H9 (cell line): ENCODE data around the gene AGPAT2. TPM values are rescaled to one million over a fixed set of nuclear protein-coding genes. Genes with fewer than 3 reads are reported as not detected.

Experiments
- DNase-seq: peaks from one replicate; pipeline ENCODE4 v3.0.0-alpha.2; 2017
- H2AFZ ChIP-seq: one replicate; pipeline ENCODE4 v1.6.1; 2013; ENCODE audit warnings: mild to moderate bottlenecking, low read length, control low read depth, moderate library complexity
- H2AK5ac ChIP-seq: 2 replicates; pipeline ENCODE4 v1.6.1; 2013; ENCODE audit warnings: low read length, control low read depth, mixed read lengths; ENCODE audit not compliant: insufficient read length
- H2BK120ac ChIP-seq: one replicate; pipeline ENCODE4 v1.6.1; 2013; ENCODE audit warnings: low read depth, mild to moderate bottlenecking, low read length, control low read depth, inconsistent platforms; ENCODE audit not compliant: poor library complexity, severe bottlenecking
- H2BK12ac ChIP-seq: 2 replicates; pipeline ENCODE4 v1.6.1; 2013; ENCODE audit warnings: low read length, control low read depth, mixed read lengths, low read depth; ENCODE audit not compliant: insufficient read length
- H2BK15ac ChIP-seq: 2 replicates; pipeline ENCODE4 v1.6.1; 2013; ENCODE audit warnings: low read depth, low read length, control low read depth
- H2BK20ac ChIP-seq: one replicate; pipeline ENCODE4 v1.6.1; 2013; ENCODE audit warnings: low read depth, mild to moderate bottlenecking, low read length, control low read depth, inconsistent platforms; ENCODE audit not compliant: poor library complexity, severe bottlenecking
- H2BK5ac ChIP-seq: 2 replicates; pipeline ENCODE4 v1.6.1; 2013; ENCODE audit warnings: low read length, control low read depth, mixed read lengths; ENCODE audit not compliant: insufficient read length
- H3K14ac ChIP-seq: 2 replicates; pipeline ENCODE4 v1.6.1; 2013; ENCODE audit warnings: low read length, control low read depth; ENCODE audit not compliant: insufficient read depth
- H3K18ac ChIP-seq: 2 replicates; pipeline ENCODE4 v1.6.1; 2013; ENCODE audit warnings: low read depth, mild to moderate bottlenecking, mixed read lengths, low read length, control low read depth; ENCODE audit not compliant: insufficient read length
- H3K23ac ChIP-seq: 2 replicates; pipeline ENCODE4 v1.6.1; 2013; ENCODE audit warnings: low read length, control low read depth, mixed read lengths, low read depth; ENCODE audit not compliant: insufficient read length
- H3K23me2 ChIP-seq: 2 replicates; pipeline ENCODE4 v1.6.1; 2013; ENCODE audit warnings: low read depth, mild to moderate bottlenecking, mixed read lengths, low read length, control low read depth; ENCODE audit not compliant: insufficient read length, poor library complexity, severe bottlenecking
- H3K27ac ChIP-seq: 2 replicates; pipeline ENCODE4 v1.5.1; 2013; ENCODE audit warnings: low read length, control low read depth, mixed read lengths, low read depth; ENCODE audit not compliant: insufficient read length
- H3K27me3 ChIP-seq: 2 replicates; pipeline ENCODE4 v1.6.1; 2013; ENCODE audit warnings: low read length, control low read depth, inconsistent platforms; ENCODE audit not compliant: insufficient read depth
- H3K4ac ChIP-seq: 2 replicates; pipeline ENCODE4 v1.6.1; 2013; ENCODE audit warnings: low read depth, mild to moderate bottlenecking, control low read depth, inconsistent platforms, low read length, moderate library complexity
- H3K4me1 ChIP-seq: 2 replicates; pipeline ENCODE4 v1.6.1; 2013; ENCODE audit warnings: low read length, control low read depth, inconsistent platforms; ENCODE audit not compliant: insufficient read depth
- H3K4me2 ChIP-seq: 2 replicates; pipeline ENCODE4 v1.6.1; 2013; ENCODE audit warnings: low read length, control low read depth, mixed read lengths; ENCODE audit not compliant: insufficient read length, insufficient read depth
- H3K56ac ChIP-seq: 2 replicates; pipeline ENCODE4 v1.6.1; 2013; ENCODE audit warnings: low read depth, mild to moderate bottlenecking, mixed read lengths, low read length, control low read depth; ENCODE audit not compliant: insufficient read length
- H3K79me1 ChIP-seq: 2 replicates; pipeline ENCODE4 v1.6.1; 2013; ENCODE audit warnings: low read depth, mild to moderate bottlenecking, moderate library complexity, low read length, control low read depth, inconsistent platforms; ENCODE audit not compliant: insufficient read depth, poor library complexity, severe bottlenecking
- H3K79me2 ChIP-seq: 2 replicates; pipeline ENCODE4 v1.6.1; 2013; ENCODE audit warnings: low read length, control low read depth, inconsistent platforms; ENCODE audit not compliant: insufficient read depth
- H3K9ac ChIP-seq: 2 replicates; pipeline ENCODE4 v1.6.1; 2013; ENCODE audit warnings: low read length, control low read depth, mixed read lengths; ENCODE audit not compliant: insufficient read length; ENCODE audit errors: extremely low read depth
- H3K9me3 ChIP-seq: one replicate; pipeline ENCODE4 v1.6.1; 2013; ENCODE audit warnings: low read depth, low read length, inconsistent platforms; ENCODE audit not compliant: control insufficient read depth
- H3T11ph ChIP-seq: one replicate; pipeline ENCODE4 v1.6.1; 2013; ENCODE audit warnings: mild to moderate bottlenecking, low read length, control low read depth, inconsistent platforms
- H4K20me1 ChIP-seq: one replicate; pipeline ENCODE4 v1.6.1; 2013; ENCODE audit not compliant: control insufficient read depth, insufficient read length, insufficient read depth
- H4K5ac ChIP-seq: 2 replicates; pipeline ENCODE4 v1.6.1; 2013; ENCODE audit warnings: low read depth, mild to moderate bottlenecking, mixed read lengths, low read length, control low read depth; ENCODE audit not compliant: insufficient read length
- H4K8ac ChIP-seq: replicated peaks from 2 replicates; pipeline ENCODE4 v1.6.1; 2013; ENCODE audit warnings: low read length, control low read depth, mixed read lengths, low read depth; ENCODE audit not compliant: insufficient read length
- H4K91ac ChIP-seq: 2 replicates; pipeline ENCODE4 v1.6.1; 2013; ENCODE audit warnings: low read depth, mild to moderate bottlenecking, moderate library complexity, mixed read lengths, low read length, control low read depth; ENCODE audit not compliant: insufficient read length
- H3K27ac Mint-ChIP-seq, 3 experiments: 2 replicates in 2 of 3; 3 replicates in 1 of 3; pipeline ENCODE4 v1.8.0; 2020 to 2021; ENCODE audit warnings: mixed read lengths in 3 of 3, mild to moderate bottlenecking in 1 of 3, moderate library complexity in 1 of 3
- H3K27me3 Mint-ChIP-seq: 2 replicates; pipeline ENCODE4 v1.8.0; 2021; ENCODE audit warnings: low read depth, mild to moderate bottlenecking, moderate library complexity, mixed read lengths
- H3K36me3 Mint-ChIP-seq, 3 experiments: 2 replicates in 2 of 3; 3 replicates in 1 of 3; pipeline ENCODE4 v1.8.0; 2020 to 2021; ENCODE audit warnings: low read depth in 3 of 3, mixed read lengths in 3 of 3; ENCODE audit not compliant: insufficient read depth in 1 of 3
- H3K4me1 Mint-ChIP-seq, 2 experiments: 2 replicates each; pipeline ENCODE4 v1.8.0; 2020; ENCODE audit warnings: mixed read lengths in 2 of 2
- H3K4me3 Mint-ChIP-seq, 2 experiments: 2 replicates in 1 of 2; 3 replicates in 1 of 2; pipeline ENCODE4 v1.8.0; 2020 to 2021; ENCODE audit warnings: mild to moderate bottlenecking in 2 of 2, mixed read lengths in 2 of 2, moderate library complexity in 1 of 2
- H3K9me3 Mint-ChIP-seq, 2 experiments: 2 replicates in 1 of 2; 3 replicates in 1 of 2; pipeline ENCODE4 v1.8.0; 2020; ENCODE audit warnings: mild to moderate bottlenecking in 2 of 2, mixed read lengths in 2 of 2, moderate library complexity in 1 of 2
- CTCF ChIP-seq: fragments of 200-600 bp; sonication (generic); conservative IDR thresholded peaks from 3 replicates; pipeline ENCODE4 v1.8.0; 2021; ENCODE audit warnings: antibody characterized with exemption, mild to moderate bottlenecking
- WGBS: extraction: QIAGEN DNeasy Blood & Tissue Kit; methylation state at CpG from one replicate; pipeline ENCODE4 v1.1.7; 2013; ENCODE audit warnings: missing lambda C conversion rate, low lambda C conversion rate, mixed read lengths; ENCODE audit not compliant: insufficient read length; ENCODE audit errors: extremely low coverage; 5-methylcytosine and 5-hydroxymethylcytosine counted together
- total RNA-seq: library from RNA; stranded (reverse); gene quantifications from 2 replicates; pipeline ENCODE4 v1.2.1, GENCODE V29; 2021

Gene AGPAT2
- total RNA-seq, 1 experiment from 2014 or later = 29.7 TPM

- Histone ChIP-seq H3K56ac (no peak overlapping the region), H4K8ac (no peak overlapping the region), H3K27ac (no peak overlapping the region), H4K20me1 (no peaks in the 10 kb centered on the region), H3K23me2 (no peaks in the 10 kb centered on the region), H2BK5ac (no peak overlapping the region), H4K91ac (no peak overlapping the region), H2BK15ac (no peak overlapping the region), H2BK12ac (no peak overlapping the region), H3T11ph (no peak overlapping the region), H4K5ac (no peak overlapping the region), H3K27me3 (no peaks in the 10 kb centered on the region), H2BK20ac (no peak overlapping the region), H3K4me1 (no peaks in the 10 kb centered on the region), H3K23ac (no peak overlapping the region), H3K9me3 (no peaks in the 10 kb centered on the region), H3K9ac (no peak overlapping the region), H2AK5ac (no peak overlapping the region), H2AFZ (no peak overlapping the region), H3K4me2 (no peak overlapping the region), H3K18ac (no peak overlapping the region), H3K14ac (no peak overlapping the region), H3K79me2 (no peaks in the 10 kb centered on the region), H2BK120ac (no peak overlapping the region), H3K4ac (no peak overlapping the region), H3K79me1 (no peaks in the 10 kb centered on the region)
- Mint-ChIP-seq H3K9me3 (no peaks in the 10 kb centered on the region), H3K27me3 (peaks cover 21% of the 10 kb centered on the region), H3K4me1 (peaks cover 3 to 7% of the 10 kb centered on the region in 2 experiments; a peak in 3 of 4 replicates), H3K27ac (no peak overlapping the region), H3K36me3 (no peaks in the 10 kb centered on the region; a peak in 1 of 7 replicates), H3K4me3 (no peak overlapping the region)
- WGBS = no CpG with 5 or more reads among the region's 7 CpGs
- DNase-seq = no peak
- no peak for TF ChIP-seq CTCF
Observed at GRCh38 chr9:136642439-136642921, 44.8 kb downstream of the AGPAT2 start.
